ENCODE data around the gene ST13.

ST13 gene

GRCh38 chr22:40856513-40857308 lies at the start of gene ST13, which contains the start of gene XPNPEP3 (continued):
- 0 out of 2 replicates have a peak, but pooled peaks have one; percentile 20 for TF ChIP-seq SCRT2 (tag by site-specific recombination; IDR thresholded peaks at IDR 0.05)
- no peak for TF ChIP-seq ELK4 (IDR thresholded peaks at IDR 0.05; ENCODE audit: borderline replicate concordance, low read depth, low read length)
- TF ChIP-seq ZNF202 (tag by site-specific recombination; IDR thresholded peaks at IDR 0.05; ENCODE audit: borderline replicate concordance): no peak
- no peak for TF ChIP-seq ZNF544 (tag by site-specific recombination; IDR thresholded peaks at IDR 0.05)
- TF ChIP-seq ZBTB8A (tag by site-specific recombination; IDR thresholded peaks at IDR 0.05): peak; percentile 96
- TF ChIP-seq EGR2 (tag by site-specific recombination; IDR thresholded peaks at IDR 0.05; ENCODE audit: low read depth): peak; percentile 6; the same call in 1 of the 2 replicates
- TF ChIP-seq ZNF18 (tag by site-specific recombination; IDR thresholded peaks at IDR 0.05): no peak
- TF ChIP-seq ZNF530 (tag by site-specific recombination; IDR thresholded peaks at IDR 0.05; ENCODE audit: low read depth): no peak
- TF ChIP-seq ZNF449 (tag by site-specific recombination; IDR thresholded peaks at IDR 0.05): peak; percentile 49; the same call in 1 of the 2 replicates
- TF ChIP-seq ZFP69B (tag by site-specific recombination; IDR thresholded peaks at IDR 0.05): no peak
- no peak for TF ChIP-seq ZNF26 (tag by site-specific recombination; IDR thresholded peaks at IDR 0.05)
- no peak for TF ChIP-seq ZNF510 (tag by site-specific recombination; IDR thresholded peaks at IDR 0.05; ENCODE audit: insufficient replicate concordance)
- peak; percentile 89 for TF ChIP-seq KLF7 (tag by site-specific recombination; IDR thresholded peaks at IDR 0.05; ENCODE audit: borderline replicate concordance)
- TF ChIP-seq ZNF518A (tag by site-specific recombination; conservative IDR thresholded peaks at IDR 0.05; ENCODE audit: low read depth): peak; percentile 87
- TF ChIP-seq HOXD13 (CRISPR knock-in tag; IDR thresholded peaks at IDR 0.05; ENCODE audit: borderline replicate concordance): no peak
- TF ChIP-seq ZNF639 (tag by site-specific recombination; IDR thresholded peaks at IDR 0.05): peak; percentile 90
- TF ChIP-seq ZNF423 (tag by site-specific recombination; IDR thresholded peaks at IDR 0.05): no peak
- TF ChIP-seq ZBTB17 (tag by site-specific recombination; IDR thresholded peaks at IDR 0.05): peak; percentile 82
- no peak for TF ChIP-seq ZNF214 (tag by site-specific recombination; IDR thresholded peaks at IDR 0.05; ENCODE audit: borderline replicate concordance)
- no peak for TF ChIP-seq ZNF488 (tag by site-specific recombination; IDR thresholded peaks at IDR 0.05)
- TF ChIP-seq ZNF580 (tag by site-specific recombination; IDR thresholded peaks at IDR 0.05): peak; percentile 86
- TF ChIP-seq ZNF660 (tag by site-specific recombination; IDR thresholded peaks at IDR 0.05): peak; percentile 55; the same call in 1 of the 2 replicates
- TF ChIP-seq ZNF324 (tag by site-specific recombination; IDR thresholded peaks at IDR 0.05): peak; percentile 88

All from HEK293 (cell line).